Cardiac muscle cell (in vitro differentiated cells and primary cell): ENCODE results near the gene GUCY2F. TPM values are rescaled to one million over a fixed set of nuclear protein-coding genes. Genes with fewer than 3 reads are reported as not detected.

ENCODE experiments used
- DNase-seq, 2 donors: peaks; one replicate each; pipeline versions ENCODE4 v3.0.0 to v3.0.0-alpha.2; 2010 to 2017; ENCODE audit warnings: low read depth in 1 of 2, low spot score in 1 of 2
- H3K27ac ChIP-seq: fragments of 200-600 bp; sonication (generic); 2 replicates; pipeline ENCODE4 v1.5.1; 2016
- H3K27me3 ChIP-seq: fragments of 200-600 bp; sonication (generic); 2 replicates; pipeline ENCODE4 v1.6.0; 2016; ENCODE audit warnings: control low read depth
- H3K36me3 ChIP-seq: fragments of 200-600 bp; sonication (generic); 2 replicates; pipeline ENCODE4 v1.5.1; 2016; ENCODE audit warnings: control low read depth
- H3K4me1 ChIP-seq: fragments of 200-600 bp; sonication (generic); 2 replicates; pipeline ENCODE4 v1.8.1; 2017; ENCODE audit warnings: low read depth, mild to moderate bottlenecking, mixed run types
- H3K4me3 ChIP-seq: fragments of 200-600 bp; sonication (generic); 2 replicates; pipeline ENCODE4 v1.5.1; 2016; ENCODE audit warnings: mild to moderate bottlenecking
- H3K9me3 ChIP-seq: fragments of 200-600 bp; sonication (generic); 2 replicates; pipeline ENCODE4 v1.5.1; 2017; ENCODE audit warnings: low read depth, mild to moderate bottlenecking, control low read depth
- polyA plus RNA-seq: library from polyadenylated mRNA; unstranded; fragments of >200 nt; fragmentation: Nextera tagmentation; extraction: Ambion mirVana; gene quantifications from 2 replicates; pipeline ENCODE4 v1.2.1, GENCODE V29; 2016
- total RNA-seq: library from RNA; depleted of rRNA; stranded (reverse); fragments of >200 nt; gene quantifications from 2 replicates; pipeline ENCODE4 v1.2.3, GENCODE V29; 2016
- TF ChIP-seq, protein P1 (sequence below): IDR thresholded peaks from 2 replicates; pipeline ENCODE4 v1.5.1; 2012; ENCODE audit warnings: low read depth, mild to moderate bottlenecking, low read length

The GUCY2F gene
- total and polyA plus RNA-seq, 2 experiments from 2014 or later, result not detected

DNA sequence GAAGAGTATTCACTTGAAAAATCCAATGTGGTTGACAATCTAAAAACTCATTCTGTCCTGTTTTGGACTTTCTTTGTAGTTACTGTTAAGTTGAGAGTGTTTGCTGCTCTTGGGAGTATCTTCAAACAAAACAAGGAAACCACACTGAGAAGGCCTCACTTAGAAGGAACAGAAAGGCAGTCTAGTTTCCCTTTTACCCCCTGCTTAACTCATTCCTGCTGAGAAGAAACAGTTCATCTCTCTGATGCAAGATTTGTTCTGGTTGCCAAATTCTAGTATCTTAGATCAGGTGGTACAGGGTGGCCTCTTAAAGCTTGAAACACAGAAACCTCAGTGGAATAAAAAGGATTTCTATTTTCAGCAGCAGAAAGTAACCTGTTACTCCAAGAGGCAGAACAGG is 41.4 kb downstream of the GUCY2F start:
- peak in 1 of 2 donors; percentile 0 for DNase-seq
- H3K9me3 ChIP-seq, result no peaks in the 10 kb centered on the region
- H3K4me3 ChIP-seq, result no peak overlapping the region
- H3K27me3 ChIP-seq, result no peaks in the 10 kb centered on the region
- TF ChIP-seq, protein P1, sequence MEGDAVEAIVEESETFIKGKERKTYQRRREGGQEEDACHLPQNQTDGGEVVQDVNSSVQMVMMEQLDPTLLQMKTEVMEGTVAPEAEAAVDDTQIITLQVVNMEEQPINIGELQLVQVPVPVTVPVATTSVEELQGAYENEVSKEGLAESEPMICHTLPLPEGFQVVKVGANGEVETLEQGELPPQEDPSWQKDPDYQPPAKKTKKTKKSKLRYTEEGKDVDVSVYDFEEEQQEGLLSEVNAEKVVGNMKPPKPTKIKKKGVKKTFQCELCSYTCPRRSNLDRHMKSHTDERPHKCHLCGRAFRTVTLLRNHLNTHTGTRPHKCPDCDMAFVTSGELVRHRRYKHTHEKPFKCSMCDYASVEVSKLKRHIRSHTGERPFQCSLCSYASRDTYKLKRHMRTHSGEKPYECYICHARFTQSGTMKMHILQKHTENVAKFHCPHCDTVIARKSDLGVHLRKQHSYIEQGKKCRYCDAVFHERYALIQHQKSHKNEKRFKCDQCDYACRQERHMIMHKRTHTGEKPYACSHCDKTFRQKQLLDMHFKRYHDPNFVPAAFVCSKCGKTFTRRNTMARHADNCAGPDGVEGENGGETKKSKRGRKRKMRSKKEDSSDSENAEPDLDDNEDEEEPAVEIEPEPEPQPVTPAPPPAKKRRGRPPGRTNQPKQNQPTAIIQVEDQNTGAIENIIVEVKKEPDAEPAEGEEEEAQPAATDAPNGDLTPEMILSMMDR, result no peak
- no peaks in the 10 kb centered on the region for H3K36me3 ChIP-seq
- H3K27ac ChIP-seq, result no peak overlapping the region
- H3K4me1 ChIP-seq, result no peaks in the 10 kb centered on the region

DNA sequence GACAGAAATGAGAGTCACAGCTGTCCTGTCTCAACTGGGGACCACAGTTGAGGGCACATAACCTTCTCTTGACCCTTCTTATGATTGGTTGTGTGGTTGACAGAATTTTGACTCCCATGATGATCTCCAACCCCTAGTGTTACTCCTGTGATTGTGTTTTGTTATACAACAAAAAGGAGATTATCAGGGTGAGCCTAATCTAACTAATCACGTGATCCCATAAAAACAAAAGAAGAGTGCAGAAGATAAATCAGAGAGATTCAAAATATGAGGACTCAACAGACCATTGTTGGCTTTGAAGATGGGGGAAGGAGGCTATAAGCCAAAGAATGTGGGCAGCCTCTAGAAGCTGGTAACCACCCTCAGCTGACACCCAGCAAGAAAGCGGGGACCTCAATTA is 72.7 kb downstream of the GUCY2F start:
- H3K27ac ChIP-seq, result no peak overlapping the region
- H3K36me3 ChIP-seq, result no peaks in the 10 kb centered on the region
- no peaks in the 10 kb centered on the region for H3K27me3 ChIP-seq
- H3K9me3 ChIP-seq, result no peaks in the 10 kb centered on the region
- TF ChIP-seq, protein P1, result no peak
- no peak for DNase-seq
- no peak overlapping the region for H3K4me3 ChIP-seq
- H3K4me1 ChIP-seq, result no peaks in the 10 kb centered on the region

DNA sequence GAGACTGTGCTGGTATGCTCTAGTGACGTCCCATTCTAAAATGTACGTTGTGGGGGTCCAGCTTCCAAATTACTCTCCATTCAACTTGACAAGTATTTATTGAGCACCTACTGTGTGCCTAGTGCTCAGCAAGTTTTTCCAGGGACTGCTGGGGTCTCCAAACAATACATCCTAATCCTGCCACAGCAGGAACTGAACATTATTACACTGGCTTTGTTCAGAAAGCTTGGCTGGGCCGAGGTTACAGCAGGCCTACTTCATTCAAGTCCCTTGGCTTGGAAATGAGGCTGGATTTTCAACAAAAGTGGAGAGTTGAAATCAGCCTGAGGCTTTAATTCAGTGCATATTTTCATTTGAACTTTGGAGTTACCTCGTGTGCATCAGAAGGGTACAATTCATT is 78.0 kb downstream of the GUCY2F start:
- no peaks in the 10 kb centered on the region for H3K36me3 ChIP-seq
- no peak for DNase-seq
- no peak overlapping the region for H3K27ac ChIP-seq
- no peaks in the 10 kb centered on the region for H3K9me3 ChIP-seq
- TF ChIP-seq, protein P1, result no peak
- H3K4me3 ChIP-seq, result no peak overlapping the region
- H3K27me3 ChIP-seq, result no peaks in the 10 kb centered on the region
- H3K4me1 ChIP-seq, result no peaks in the 10 kb centered on the region

DNA sequence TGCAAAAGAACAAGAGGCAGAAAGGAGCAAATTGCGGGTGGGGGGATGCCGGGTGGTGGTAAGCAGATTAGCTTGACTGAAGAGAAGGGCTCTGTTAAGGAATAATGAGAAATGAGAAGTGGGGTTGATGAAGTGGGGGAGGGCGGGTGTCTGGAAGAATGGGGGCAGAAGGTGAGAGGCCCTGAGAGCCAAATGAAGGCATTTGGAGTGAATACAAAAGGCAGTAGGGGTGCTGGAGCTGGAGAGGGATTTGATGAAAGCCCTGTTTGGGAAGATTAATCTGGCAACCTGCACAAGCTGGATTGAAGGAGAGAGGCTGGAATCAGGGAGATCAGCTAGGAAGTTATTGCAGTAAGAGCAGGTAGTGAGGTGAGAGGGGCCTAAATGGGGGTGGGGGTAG is 82.1 kb downstream of the GUCY2F start:
- no peak for DNase-seq
- no peaks in the 10 kb centered on the region for H3K27me3 ChIP-seq
- no peak overlapping the region for H3K27ac ChIP-seq
- no peaks in the 10 kb centered on the region for H3K36me3 ChIP-seq
- TF ChIP-seq, protein P1, result no peak
- no peak overlapping the region for H3K4me3 ChIP-seq
- no peaks in the 10 kb centered on the region for H3K4me1 ChIP-seq
- H3K9me3 ChIP-seq, result no peaks in the 10 kb centered on the region

DNA sequence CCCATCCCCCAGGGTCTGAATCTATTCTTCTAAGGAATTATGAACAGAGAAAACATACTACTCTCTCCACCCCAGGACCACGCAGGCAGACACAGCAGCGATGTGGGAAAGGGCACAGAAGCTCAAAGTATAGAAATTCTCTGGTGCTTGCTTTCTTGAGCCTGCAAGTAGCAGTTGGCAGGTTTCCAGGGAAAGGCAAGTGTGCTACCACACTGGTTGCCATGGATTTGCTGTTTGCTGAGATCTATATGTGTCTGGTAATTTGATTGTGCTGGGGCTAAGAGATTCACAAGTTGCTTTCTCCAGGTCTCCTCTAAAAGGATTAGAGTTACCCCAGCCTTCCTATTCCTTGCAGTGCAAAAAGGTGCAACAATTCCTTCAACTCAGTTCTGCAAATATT is 83.1 kb downstream of the GUCY2F start:
- H3K4me1 ChIP-seq, result no peaks in the 10 kb centered on the region

More for the DNA sequence above, 83.1 kb downstream of the GUCY2F start:
- Histone ChIP-seq H3K27ac (no peak overlapping the region), H3K27me3 (no peaks in the 10 kb centered on the region), H3K4me3 (no peak overlapping the region), H3K9me3 (no peaks in the 10 kb centered on the region), H3K36me3 (no peaks in the 10 kb centered on the region)
- DNase-seq, result peak in 1 of 2 donors; percentile 25
- TF ChIP-seq, protein P1, result no peak
